ENCODE measurements around the gene DPM3.
A peak's percentile ranks its signal among the peaks of the same experiment; 100 is the strongest.
"Not testable (repeated sequence)": the region's sequence is repeated elsewhere in the genome, so short reads cannot be mapped to it uniquely, and the experiment has no call there.

DPM3 gene

GRCh38 chr1:155158991-155159390 lies 18.7 kb upstream of the DPM3 start:
- ChIA-PET POLR2A (interaction anchor here (1.3 kb wide), 1 partner anchor 8 kb away, joined by 5 read pairs; no protein-coding TSS in a partner anchor), CTCF (interaction anchor here (0.9 to 1.3 kb wide), 3 partner anchors 10 to 67 kb away, joined by 3 read pairs; partner anchors contain the start of gene KRTCAP2)
- peak; percentile 62 for TF ChIP-seq SCRT2 (tag by site-specific recombination; IDR thresholded peaks at IDR 0.05)
- no peak for TF ChIP-seq ZSCAN23 (tag by site-specific recombination; IDR thresholded peaks at IDR 0.05)
- Histone ChIP-seq H3K27ac (ENCODE audit: extremely low read depth, low read depth, low read length) (no peak overlapping the region), H3K4me3 (ENCODE audit: low read depth, low read length) (no peak overlapping the region), H3K4me1 (ENCODE audit: control insufficient read depth, insufficient read depth, low read length) (no peaks in the 10 kb centered on the region), H3K36me3 (ENCODE audit: control insufficient read depth in 2 of 2, insufficient read depth in 1 of 2, low read length in 2 of 2) (no peaks in the 10 kb centered on the region), H3K9me3 (ENCODE audit: control insufficient read depth, insufficient read depth, low read depth, low read length) (no peaks in the 10 kb centered on the region)

GRCh38 chr1:155155996-155156643 lies 15.8 kb upstream of the DPM3 start:
- CTCF ChIA-PET: interaction anchor here (0.6 to 3.1 kb wide), 2 partner anchors 11 to 46 kb away, joined by 3 to 14 read pairs; no protein-coding TSS in a partner anchor
- TF ChIP-seq ZNF146 (tag by site-specific recombination; IDR thresholded peaks at IDR 0.05) (peak; percentile 80), ZNF580 (tag by site-specific recombination; IDR thresholded peaks at IDR 0.05) (0 out of 2 replicates have a peak, but pooled peaks have one; percentile 13)
- H3K27ac ChIP-seq (ENCODE audit: extremely low read depth, low read depth, low read length); H3K4me3 ChIP-seq (ENCODE audit: low read depth, low read length); H3K36me3 ChIP-seq (ENCODE audit: control insufficient read depth in 2 of 2, insufficient read depth in 1 of 2, low read length in 2 of 2); H3K4me1 ChIP-seq (ENCODE audit: control insufficient read depth, insufficient read depth, low read length); H3K9me3 ChIP-seq (ENCODE audit: control insufficient read depth, insufficient read depth, low read depth, low read length): not testable (repeated sequence)
- POLR2A ChIA-PET: interaction anchor here (1.0 kb wide), 1 partner anchor 20 kb away, joined by 6 read pairs; no protein-coding TSS in a partner anchor

- no peaks in the 10 kb centered on the region for H3K4me1 ChIP-seq (ENCODE audit: control insufficient read depth, insufficient read depth, low read length)
- no peaks in the 10 kb centered on the region for H3K36me3 ChIP-seq (ENCODE audit: control insufficient read depth in 2 of 2, insufficient read depth in 1 of 2, low read length in 2 of 2)
- no peak for TF ChIP-seq ZNF548 (tag by site-specific recombination; IDR thresholded peaks at IDR 0.05)
- TF ChIP-seq ZNF280C (tag by site-specific recombination; IDR thresholded peaks at IDR 0.05): no peak
- TF ChIP-seq ZNF398 (tag by site-specific recombination; IDR thresholded peaks at IDR 0.05): no peak
- no peak for TF ChIP-seq ZSCAN4 (tag by site-specific recombination; IDR thresholded peaks at IDR 0.05)
- TF ChIP-seq ZNF596 (tag by site-specific recombination; IDR thresholded peaks at IDR 0.05): no peak
- TF ChIP-seq ZNF174 (tag by site-specific recombination; IDR thresholded peaks at IDR 0.05): no peak
- no peak for TF ChIP-seq ZFHX2 (tag by site-specific recombination; conservative IDR thresholded peaks at IDR 0.05)
- no peak overlapping the region for H3K27ac ChIP-seq (ENCODE audit: extremely low read depth, low read depth, low read length)
- H3K9me3 ChIP-seq (ENCODE audit: control insufficient read depth, insufficient read depth, low read depth, low read length): no peaks in the 10 kb centered on the region
- CTCF ChIA-PET: interaction anchor here (0.6 to 3.3 kb wide), 7 partner anchors 23 to 746 kb away, joined by 3 to 13 read pairs (median 4); no protein-coding TSS in a partner anchor
- POLR2A ChIA-PET: no interaction called here
- H3K4me3 ChIP-seq (ENCODE audit: low read depth, low read length): no peak overlapping the region
Measured at GRCh38 chr1:155145491-155145890, 5.2 kb upstream of the DPM3 start.
